ENCODE data around the gene ASPSCR1. TPM values are rescaled to one million over a fixed set of nuclear protein-coding genes. Genes with fewer than 3 reads are reported as not detected.
A peak's percentile ranks its signal among the peaks of the same experiment; 100 is the strongest.

The ASPSCR1 gene
- total RNA-seq, 2 experiments from 2014 or later, result 77.8 to 89.1 TPM

GRCh38 chr17:82022981-82023446 is 45.6 kb downstream of the ASPSCR1 start, which contains the start of gene LRRC45:
TSS of gene LRRC45 (plus strand) at chr17:82023305. CDS start at chr17:82023644, 339 bp downstream.
- H3K36me3 ChIP-seq (ENCODE audit: insufficient read depth, low read length), result peaks cover 10% of the 10 kb centered on the region; the same call in 1 of the 2 replicates
- intact Hi-C loops (cut with micrococcal nuclease; ENCODE audit: unreplicated experiment), result loop anchor here (1.0 to 2.0 kb wide), 4 partner anchors 14 to 132 kb away; partner anchors contain the start of genes ALYREF, ANAPC11, DCXR and FASN
- H3K4me3 ChIP-seq (ENCODE audit: low read depth, low read length, poor library complexity, severe bottlenecking), result peak within 1 kb of the TSS; percentile 94
- H4K20me1 ChIP-seq (ENCODE audit: insufficient read depth, low read length), result no peaks in the 10 kb centered on the region
- peak within 1 kb of the TSS; percentile 44 for H3K27ac ChIP-seq (ENCODE audit: low read depth, low read length, poor library complexity, severe bottlenecking)
- POLR2A ChIA-PET, result interaction anchor here (0.7 to 2.0 kb wide), 5 partner anchors 12 to 147 kb away, joined by 3 to 9 read pairs (median 4); partner anchors contain the start of gene DCXR
- DNase-seq (ENCODE audit: low spot score), result peak; percentile 100
- peak within 1 kb of the TSS; percentile 62 for H2AFZ ChIP-seq (ENCODE audit: low read length)
- peak within 1 kb of the TSS; percentile 87 for H3K4me2 ChIP-seq (ENCODE audit: low read length)
- no peaks in the 10 kb centered on the region for H3K9me3 ChIP-seq (ENCODE audit: low read length)
- H3K4me1 ChIP-seq (ENCODE audit: insufficient read depth, low read length, poor library complexity, severe bottlenecking), result peaks cover 30% of the 10 kb centered on the region
- TF ChIP-seq EZH2phosphoT487 (IDR thresholded peaks at IDR 0.05; ENCODE audit: borderline replicate concordance, low read depth, low read length) (no peak), CTCF (conservative IDR thresholded peaks at IDR 0.05; ENCODE audit: low read length) (no peak)
- CTCF ChIA-PET (ENCODE audit: unreplicated experiment), result interaction anchor here (0.5 to 3.8 kb wide), 4 partner anchors 15 to 218 kb away, joined by 3 to 19 read pairs (median 4); partner anchors contain the start of gene DCXR
- peaks cover 12% of the 10 kb centered on the region; the same call in 1 of the 2 replicates for H3K79me2 ChIP-seq (ENCODE audit: insufficient read depth, low read depth, low read length)
- no TSS peak for BruUV-seq (replicated peaks)
- H3K9me2 ChIP-seq (ENCODE audit: insufficient read depth, low read length), result no peaks in the 10 kb centered on the region

- Histone ChIP-seq H3K4me3 (ENCODE audit: low read depth, low read length, poor library complexity, severe bottlenecking) (peak overlapping the region; percentile 72), H2AFZ (ENCODE audit: low read length) (peak overlapping the region; percentile 53), H3K4me1 (ENCODE audit: insufficient read depth, low read length, poor library complexity, severe bottlenecking) (peaks cover 30% of the 10 kb centered on the region), H3K79me2 (ENCODE audit: insufficient read depth, low read depth, low read length) (peaks cover 12% of the 10 kb centered on the region; the same call in 1 of the 2 replicates), H3K4me2 (ENCODE audit: low read length) (peak overlapping the region; percentile 84), H3K9me2 (ENCODE audit: insufficient read depth, low read length) (no peaks in the 10 kb centered on the region), H4K20me1 (ENCODE audit: insufficient read depth, low read length) (no peaks in the 10 kb centered on the region), H3K9me3 (ENCODE audit: low read length) (no peaks in the 10 kb centered on the region), H3K27ac (ENCODE audit: low read depth, low read length, poor library complexity, severe bottlenecking) (peak overlapping the region; percentile 1), H3K36me3 (ENCODE audit: insufficient read depth, low read length) (peaks cover 4% of the 10 kb centered on the region; the same call in 1 of the 2 replicates)
- DNase-seq (ENCODE audit: low spot score), result peak; percentile 59
- TF ChIP-seq CTCF (conservative IDR thresholded peaks at IDR 0.05; ENCODE audit: low read length), result no peak
- no peak for TF ChIP-seq EZH2phosphoT487 (IDR thresholded peaks at IDR 0.05; ENCODE audit: borderline replicate concordance, low read depth, low read length)
- CTCF ChIA-PET (ENCODE audit: unreplicated experiment), result interaction anchor here (0.5 to 3.8 kb wide), 2 partner anchors 14 to 217 kb away, joined by 3 to 19 read pairs; partner anchors contain the start of gene DCXR
- intact Hi-C loops (cut with micrococcal nuclease; ENCODE audit: unreplicated experiment), result loop anchor here (1.0 to 2.0 kb wide), 3 partner anchors 14 to 75 kb away; partner anchors contain the start of genes DCXR and FASN
- no TSS peak for BruUV-seq (replicated peaks)
- POLR2A ChIA-PET, result interaction anchor here (0.9 to 2.0 kb wide), 3 partner anchors 12 to 14 kb away, joined by 3 to 9 read pairs (median 4); partner anchors contain the start of gene DCXR
Measured at GRCh38 chr17:82023447-82024241, 46.2 kb downstream of the ASPSCR1 start.
